HG03095 (cell line): ENCODE measurements around the gene XYLT1.
"Not testable (repeated sequence)": the region's sequence is repeated elsewhere in the genome, so short reads cannot be mapped to it uniquely, and the experiment has no call there.

Experiments used
- ATAC-seq: cut with Tn5 transposase; IDR thresholded peaks from one replicate; pipeline ENCODE4 v1.9.1; 2021; ENCODE audit warnings: moderate library complexity; ENCODE audit not compliant: unreplicated experiment

The XYLT1 gene

DNA sequence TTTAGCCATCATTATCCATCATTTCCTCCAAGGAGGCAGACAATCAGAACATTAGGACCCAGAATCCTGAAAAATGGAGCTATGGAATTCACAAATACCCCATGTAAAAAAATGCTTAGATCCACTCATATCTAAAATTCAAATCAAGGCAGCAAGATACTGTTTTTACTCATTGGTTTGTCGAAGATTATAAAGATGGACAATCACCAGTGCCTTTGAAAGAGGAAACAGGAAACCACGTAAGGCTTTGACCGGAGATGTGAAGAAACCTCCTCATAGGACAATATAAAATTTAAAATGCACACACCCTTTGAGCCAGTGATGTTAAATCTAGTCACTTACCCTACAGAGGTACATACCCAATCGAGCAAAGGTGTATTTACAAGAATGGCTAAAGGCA, 130.0 kb downstream of the XYLT1 start:
- ATAC-seq: no peak

- no peak for ATAC-seq
These were observed 130.8 kb downstream of the XYLT1 start for GRCh38 chr16:17339764-17340541.

- ATAC-seq: no peak
These were observed 132.5 kb downstream of the XYLT1 start for GRCh38 chr16:17338244-17338643.

GRCh38 chr16:17336530-17336900, 134.2 kb downstream of the XYLT1 start:
- ATAC-seq: no peak

DNA sequence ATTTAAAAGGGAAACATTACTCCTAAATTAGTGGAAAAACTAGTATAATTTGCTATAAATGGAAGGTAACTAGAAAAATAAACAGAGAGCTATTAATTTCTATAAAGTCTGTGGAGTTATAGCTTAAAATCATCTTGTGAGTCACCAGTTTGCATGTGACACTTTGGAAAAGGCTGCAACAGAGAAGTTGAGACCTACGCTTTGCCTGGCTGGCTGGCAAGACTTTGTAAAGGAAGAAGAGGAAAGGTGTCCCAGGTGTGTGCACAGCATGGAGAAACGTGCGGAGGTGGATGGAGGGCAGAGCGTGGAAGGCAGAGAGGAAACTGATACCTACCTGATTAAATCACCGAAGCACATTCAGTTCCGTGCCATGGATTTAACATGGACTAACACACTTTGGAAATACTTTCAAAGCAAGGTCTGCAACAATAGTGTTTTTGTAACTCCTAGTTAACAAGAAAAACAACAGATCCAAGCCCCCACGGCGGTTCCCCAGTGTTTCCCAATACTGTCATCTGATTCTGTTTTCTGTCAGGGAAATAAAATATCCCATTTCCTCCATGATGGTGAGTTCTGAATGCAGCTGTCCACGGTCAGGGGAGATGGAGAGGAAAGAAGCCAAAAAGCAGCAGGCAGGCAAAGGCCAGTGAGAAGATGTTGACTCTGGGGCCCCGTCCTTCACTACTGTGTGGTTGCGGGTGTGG, 134.8 kb downstream of the XYLT1 start:
- ATAC-seq: no peak

GRCh38 chr16:17335406-17335805, 135.4 kb downstream of the XYLT1 start:
- not testable (repeated sequence) for ATAC-seq

GRCh38 chr16:17334096-17334495, 136.7 kb downstream of the XYLT1 start:
- ATAC-seq: no peak

- ATAC-seq: no peak
These were observed 137.5 kb downstream of the XYLT1 start for GRCh38 chr16:17333229-17333628.

- no peak for ATAC-seq
These were observed 138.8 kb downstream of the XYLT1 start for GRCh38 chr16:17331991-17332390.

DNA sequence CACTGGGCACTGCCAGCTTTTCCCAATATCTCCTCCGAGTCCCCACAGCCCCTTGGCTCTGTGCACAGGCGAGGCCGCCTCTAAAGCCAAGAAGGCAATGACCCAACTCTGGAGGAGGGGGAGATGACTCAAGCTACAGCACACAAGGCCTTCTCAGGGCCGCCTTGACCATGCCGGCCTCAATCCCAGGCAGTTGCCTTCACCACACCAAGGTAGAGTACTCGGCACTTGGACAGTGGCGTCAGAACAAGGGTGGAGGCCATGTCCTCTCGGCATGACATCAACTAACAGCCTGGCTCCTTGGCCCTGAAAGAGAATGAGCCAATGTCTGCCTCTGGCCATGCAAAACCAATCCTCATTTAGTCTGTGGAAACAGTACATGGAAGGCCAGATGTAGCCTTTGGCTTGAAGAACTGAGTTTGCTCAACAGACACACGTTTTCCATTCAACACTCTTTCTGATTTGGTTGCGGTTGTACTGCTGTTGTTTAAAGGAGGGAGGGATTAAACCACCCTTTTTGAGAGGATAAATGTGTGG, 139.6 kb downstream of the XYLT1 start:
- ATAC-seq: no peak

- no peak for ATAC-seq
These were observed 140.7 kb downstream of the XYLT1 start for GRCh38 chr16:17330044-17330443.

GRCh38 chr16:17329391-17329790, 141.4 kb downstream of the XYLT1 start:
- ATAC-seq: no peak

DNA sequence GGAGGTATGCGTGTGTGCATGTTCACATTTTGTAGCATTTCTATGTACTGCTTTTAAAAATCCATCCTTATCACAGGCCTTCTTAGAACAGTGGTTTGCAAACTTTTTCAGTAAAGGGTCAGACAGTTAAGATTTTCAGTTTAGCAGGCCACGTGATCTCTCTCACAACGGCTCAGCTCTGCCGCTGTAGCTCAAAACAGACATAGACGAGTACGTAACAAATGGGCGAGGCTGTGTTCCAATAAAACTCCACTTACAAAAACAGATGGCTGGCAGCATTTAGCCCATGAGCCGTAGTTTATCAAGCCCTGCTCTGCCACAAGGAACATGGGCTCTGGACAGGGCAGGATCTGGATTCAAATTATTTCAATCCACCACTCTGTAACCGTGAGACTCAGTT, 141.8 kb downstream of the XYLT1 start:
- no peak for ATAC-seq

DNA sequence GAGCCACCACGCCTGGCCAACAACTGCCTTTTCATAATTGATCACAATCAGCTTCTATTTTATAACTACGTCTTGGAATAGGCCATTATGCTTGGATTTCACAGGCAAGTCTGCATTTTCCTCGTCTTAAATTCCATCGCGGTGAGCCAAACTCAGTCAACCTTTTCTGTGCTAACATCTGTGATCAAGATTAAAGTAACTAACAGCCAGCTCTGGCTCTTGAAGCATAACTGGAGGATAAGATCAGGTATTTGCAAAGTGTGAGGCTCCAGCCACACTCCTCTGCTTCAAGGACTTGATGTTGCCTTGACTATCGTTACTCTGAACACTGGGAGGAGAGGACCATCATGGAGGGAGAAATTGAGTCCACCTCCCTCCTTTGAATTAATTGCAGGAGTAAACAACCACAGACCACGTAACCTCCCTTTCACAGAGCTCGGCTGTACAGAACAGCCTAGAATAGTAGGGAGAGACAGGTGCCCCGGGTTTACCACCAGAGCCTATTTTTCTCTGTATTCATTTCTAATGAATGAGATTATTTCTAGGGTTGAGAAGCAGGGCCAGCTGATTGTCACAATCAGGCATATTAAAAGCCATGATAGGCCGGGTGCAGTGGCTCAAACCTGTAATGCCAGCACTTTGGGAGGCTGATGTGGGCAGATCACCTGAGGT, 143.0 kb downstream of the XYLT1 start:
- no peak for ATAC-seq

- no peak for ATAC-seq
These were observed 145.2 kb downstream of the XYLT1 start for GRCh38 chr16:17325476-17326143.

DNA sequence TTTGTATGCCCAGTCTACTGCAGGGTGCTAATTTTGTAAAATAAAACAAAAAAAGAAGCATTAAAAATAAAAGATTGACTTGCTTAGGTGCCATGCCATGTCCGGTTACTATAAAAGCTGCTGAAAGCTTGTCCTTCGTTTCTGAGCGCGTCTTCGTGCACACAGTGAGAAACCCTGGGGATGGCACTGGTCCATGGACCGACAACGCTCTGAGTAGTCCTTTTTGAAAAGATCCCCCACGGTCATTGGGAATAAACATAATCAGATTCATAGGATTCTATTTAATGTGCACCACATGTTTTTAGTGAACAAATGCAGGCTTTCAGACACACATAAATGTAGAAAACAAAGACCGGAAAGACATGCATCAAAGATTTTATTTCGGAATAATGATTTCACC, 146.3 kb downstream of the XYLT1 start:
- no peak for ATAC-seq

DNA sequence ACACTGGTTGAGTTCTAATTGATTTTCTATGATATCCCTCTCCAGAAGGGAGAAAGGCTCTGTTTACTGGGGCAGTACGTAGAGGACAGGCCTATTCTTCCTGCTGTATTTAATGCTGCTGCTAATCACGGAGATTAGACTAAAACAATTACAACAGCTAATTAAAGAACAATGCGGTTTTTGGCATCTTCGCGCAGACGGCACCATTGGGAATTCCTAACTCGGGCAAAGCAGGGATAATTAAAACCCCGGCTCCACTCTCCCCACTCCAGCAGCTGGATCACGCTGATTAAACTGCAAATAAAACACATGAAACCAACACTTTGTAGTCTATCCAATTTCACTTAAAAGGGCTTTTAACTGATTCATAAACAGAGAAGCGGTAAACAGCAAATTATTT, 147.6 kb downstream of the XYLT1 start:
- ATAC-seq: no peak

DNA sequence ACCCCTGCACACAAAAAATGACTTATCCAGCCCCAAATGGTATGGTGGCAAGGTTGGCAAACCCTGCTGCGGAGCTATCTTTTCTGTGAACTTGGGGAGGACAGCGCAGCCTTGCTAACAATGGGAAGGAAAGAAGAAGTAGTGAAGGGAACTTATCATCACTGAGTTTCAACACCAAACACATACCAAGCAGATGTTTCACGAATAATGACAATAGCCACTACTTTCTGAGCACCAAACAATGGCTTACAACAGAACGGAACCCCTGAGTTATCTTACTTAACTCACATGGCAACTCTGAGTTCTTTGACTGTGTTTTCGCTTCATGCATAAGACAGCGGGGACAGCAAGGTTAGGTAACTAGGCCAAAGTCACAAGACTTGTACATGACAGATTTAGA, 148.9 kb downstream of the XYLT1 start:
- no peak for ATAC-seq

GRCh38 chr16:17320009-17320408, 150.8 kb downstream of the XYLT1 start:
- ATAC-seq: no peak

GRCh38 chr16:17318238-17318637, 152.5 kb downstream of the XYLT1 start:
- ATAC-seq: no peak

DNA sequence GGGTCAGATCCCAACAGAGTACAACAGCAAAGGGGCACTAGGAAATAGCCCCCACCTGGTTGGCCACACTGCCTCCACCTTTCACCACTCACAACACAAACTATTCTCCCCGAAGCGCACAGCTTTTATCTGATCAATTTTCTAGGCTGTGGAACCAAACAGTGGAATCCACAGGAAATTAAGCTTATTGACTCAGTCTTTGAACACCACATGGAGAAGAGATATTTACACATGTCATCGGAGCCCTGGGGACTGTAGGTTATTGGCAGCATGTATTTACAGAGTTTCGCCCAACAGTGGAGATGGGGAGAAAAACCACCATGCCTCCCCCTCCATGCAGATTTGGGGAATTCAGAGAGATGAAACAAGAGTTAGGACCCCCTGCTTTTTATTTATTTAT, 154.8 kb downstream of the XYLT1 start:
- no peak for ATAC-seq
